AG04449 (cell line): ENCODE results near the gene MCU.

ENCODE experiments used
- CTCF ChIA-PET: fragments of 350-600 bp; formaldehyde crosslinking; extraction: SDS; loops from one replicate; lab custom pipeline; 2021; ENCODE audit warnings: antibody characterized with exemption; lab: Yijun Ruan, JAX
- POLR2A ChIA-PET: fragments of 400-600, 350-600 bp; formaldehyde crosslinking; extraction: SDS; loops from one replicate; lab custom pipeline; 2020; ENCODE audit warnings: antibody characterized with exemption, inconsistent platforms; lab: Yijun Ruan, JAX
- DNase-seq: peaks from one replicate; pipeline ENCODE4 v3.0.0-alpha.2; 2010; ENCODE audit warnings: low read depth, low spot score
- H3K4me3 ChIP-seq: 2 replicates; pipeline ENCODE4 v1.5.1; 2011; ENCODE audit warnings: low read depth, mild to moderate bottlenecking, control low read depth, low read length
- CTCF ChIP-seq: IDR thresholded peaks from one replicate; pipeline ENCODE4 v1.5.1; 2011; ENCODE audit warnings: mild to moderate bottlenecking, moderate library complexity, low read length, control low read depth, inconsistent platforms; ENCODE audit not compliant: insufficient read depth; ENCODE audit errors: missing control alignments

MCU gene

GRCh38 chr10:72802332-72802731 lies 110.4 kb downstream of the MCU start:
- H3K4me3 ChIP-seq, result no peak overlapping the region
- TF ChIP-seq CTCF, result no peak
- ChIA-PET POLR2A (interaction anchor here (0.6 kb wide), 1 partner anchor 1005 kb away, joined by 5 read pairs; no protein-coding TSS in a partner anchor), CTCF (interaction anchor here (1.2 to 1.5 kb wide), 2 partner anchors 18 to 32 kb away, joined by 3 to 4 read pairs; no protein-coding TSS in a partner anchor)
- DNase-seq, result no peak

GRCh38 chr10:72802763-72803505 lies 111.0 kb downstream of the MCU start:
- no peak for TF ChIP-seq CTCF
- no peak for DNase-seq
- ChIA-PET CTCF (interaction anchor here (1.2 to 1.5 kb wide), 2 partner anchors 18 to 31 kb away, joined by 3 to 4 read pairs; no protein-coding TSS in a partner anchor), POLR2A (interaction anchor here (0.6 kb wide), 1 partner anchor 1006 kb away, joined by 5 read pairs; no protein-coding TSS in a partner anchor)
- no peak overlapping the region for H3K4me3 ChIP-seq

GRCh38 chr10:72808001-72808400 lies 116.1 kb downstream of the MCU start:
- no peak for DNase-seq
- H3K4me3 ChIP-seq, result no peak overlapping the region
- CTCF ChIA-PET, result no interaction called here
- POLR2A ChIA-PET, result no interaction called here
- TF ChIP-seq CTCF, result no peak

GRCh38 chr10:72809006-72809405 lies 117.1 kb downstream of the MCU start:
- no peak overlapping the region for H3K4me3 ChIP-seq
- no peak for DNase-seq
- ChIA-PET CTCF (no interaction called here), POLR2A (no interaction called here)
- TF ChIP-seq CTCF, result no peak

GRCh38 chr10:72810976-72811375 lies 119.0 kb downstream of the MCU start:
- CTCF ChIA-PET, result interaction anchor here (0.6 kb wide), 1 partner anchor 855 kb away, joined by 3 read pairs; no protein-coding TSS in a partner anchor
- no peak overlapping the region for H3K4me3 ChIP-seq
- DNase-seq, result no peak
- POLR2A ChIA-PET, result no interaction called here
- TF ChIP-seq CTCF, result no peak

GRCh38 chr10:72812415-72812752 lies 120.4 kb downstream of the MCU start:
- POLR2A ChIA-PET, result interaction anchor here (0.9 to 1.7 kb wide), 2 partner anchors 120 to 186 kb away, joined by 4 to 7 read pairs; partner anchors contain the start of genes MCU and MICU1
- CTCF ChIA-PET, result interaction anchor here (1.2 to 1.4 kb wide), 2 partner anchors 16 to 117 kb away, joined by 3 read pairs; no protein-coding TSS in a partner anchor
- no peak for DNase-seq
- no peak for TF ChIP-seq CTCF
- no peak overlapping the region for H3K4me3 ChIP-seq
